T-helper 2 cell (primary cell): ENCODE measurements around the gene TMEM38A.
"Not testable (repeated sequence)": the region's sequence is repeated elsewhere in the genome, so short reads cannot be mapped to it uniquely, and the experiment has no call there.

Source experiments
- DNase-seq, 5 experiments: peaks; one replicate each; pipeline versions ENCODE4 v3.0.0 to v3.0.0-alpha.2; 2012 to 2022

TMEM38A gene

GRCh38 chr19:16678498-16678897, 17.6 kb downstream of the TMEM38A start:
- no peak for DNase-seq

DNA sequence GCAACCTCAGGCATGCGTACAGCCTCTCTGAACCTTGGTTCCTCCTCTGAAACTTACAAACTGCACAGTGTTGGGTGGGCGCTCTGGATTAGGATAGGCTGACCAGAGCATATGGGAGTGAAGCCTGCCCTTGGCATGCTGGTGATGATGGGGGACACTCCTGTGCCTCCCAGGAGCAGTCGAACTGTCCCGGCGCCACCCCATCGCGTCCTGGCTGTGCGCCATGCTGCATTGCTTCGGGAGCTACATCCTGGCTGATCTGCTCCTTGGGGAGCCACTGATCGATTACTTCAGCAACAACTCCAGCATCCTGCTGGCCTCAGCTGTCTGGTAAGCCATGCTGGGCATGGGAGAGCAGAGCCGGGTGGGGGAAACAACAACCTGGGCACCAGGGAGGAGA, 18.9 kb downstream of the TMEM38A start:
- DNase-seq = no peak

GRCh38 chr19:16682539-16682938, 21.6 kb downstream of the TMEM38A start:
- no peak for DNase-seq

DNA sequence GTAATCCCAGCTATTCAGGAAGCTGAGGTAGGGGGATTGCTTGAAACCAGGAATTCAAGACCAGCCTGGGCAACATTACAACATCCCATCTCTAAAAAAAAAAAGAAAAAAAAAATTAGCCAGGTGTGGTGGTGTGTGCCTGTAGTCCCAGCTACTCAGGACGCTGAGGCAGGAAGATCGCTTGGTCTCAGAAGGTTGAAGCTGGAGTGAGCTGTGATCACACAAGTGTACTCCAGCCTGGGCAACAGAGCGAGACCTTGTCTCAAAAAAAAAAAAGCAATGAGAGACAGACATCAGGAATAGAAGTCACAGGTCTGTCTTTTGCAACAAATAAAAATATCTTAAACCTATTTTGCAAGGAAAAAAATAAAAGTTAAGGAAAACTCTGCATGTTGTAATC, 23.3 kb downstream of the TMEM38A start:
- DNase-seq = no peak

DNA sequence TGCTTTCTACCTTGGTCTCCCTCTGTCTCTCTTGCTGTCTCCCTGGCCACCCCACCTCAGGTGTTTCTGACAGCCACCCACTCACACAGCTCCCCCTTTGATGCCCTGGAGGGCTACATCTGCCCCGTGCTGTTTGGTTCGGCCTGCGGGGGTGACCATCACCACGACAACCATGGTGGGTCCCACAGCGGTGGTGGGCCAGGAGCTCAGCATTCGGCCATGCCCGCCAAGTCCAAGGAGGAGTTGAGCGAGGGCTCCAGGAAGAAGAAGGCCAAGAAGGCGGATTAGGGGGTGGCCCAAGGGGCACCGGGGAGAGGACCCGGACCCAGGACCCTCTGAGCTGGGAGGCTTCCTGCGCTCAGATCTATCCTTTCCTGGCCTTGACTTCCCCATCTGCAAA, 27.1 kb downstream of the TMEM38A start:
- DNase-seq = no peak

DNA sequence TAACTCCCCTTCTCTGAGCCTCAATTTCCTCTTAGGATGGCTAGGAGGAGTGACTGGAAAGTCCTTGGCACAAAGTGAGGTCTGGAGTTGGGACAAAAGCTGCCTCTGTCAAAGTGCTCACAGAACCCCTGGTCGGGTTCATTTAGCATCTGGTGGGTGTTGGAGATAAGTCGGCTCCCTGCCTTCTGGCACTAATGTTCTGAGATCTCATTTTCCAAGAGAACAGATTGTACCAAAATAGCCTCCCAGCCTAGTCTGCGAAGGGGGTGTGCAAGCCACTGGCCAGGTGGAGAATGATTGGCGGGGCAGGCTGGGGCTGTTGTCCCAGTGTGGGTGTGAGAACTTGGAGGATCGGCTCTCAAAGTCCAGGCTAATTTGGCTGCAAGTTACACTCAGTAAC, 38.0 kb downstream of the TMEM38A start:
- no peak for DNase-seq

DNA sequence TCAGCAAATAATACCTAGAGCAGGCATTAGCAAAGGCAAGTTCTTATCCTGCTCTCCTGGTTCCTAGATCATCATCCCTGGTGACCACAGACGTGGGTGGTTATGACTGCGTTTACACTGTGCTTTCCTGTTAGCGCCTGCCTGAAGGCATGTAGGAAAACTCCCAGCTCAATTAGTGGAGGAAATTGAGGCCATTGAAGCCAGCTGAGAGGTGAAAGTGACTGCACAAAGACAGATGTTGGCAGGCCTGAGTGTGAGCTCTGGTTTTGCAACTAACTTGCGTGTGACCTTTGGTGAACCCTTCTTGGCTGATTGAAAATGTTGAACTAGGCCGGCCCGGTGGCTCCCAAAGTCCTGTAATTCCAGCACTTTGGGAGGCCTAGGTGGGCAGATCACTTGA, 41.2 kb downstream of the TMEM38A start:
- DNase-seq = no peak

GRCh38 chr19:16703677-16704076, 42.7 kb downstream of the TMEM38A start:
- DNase-seq = no peak

- not testable (repeated sequence) for DNase-seq
Observed at GRCh38 chr19:16710870-16711269, 49.9 kb downstream of the TMEM38A start.

- DNase-seq = not testable (repeated sequence)
Observed at GRCh38 chr19:16712295-16712694, 51.4 kb downstream of the TMEM38A start.

DNA sequence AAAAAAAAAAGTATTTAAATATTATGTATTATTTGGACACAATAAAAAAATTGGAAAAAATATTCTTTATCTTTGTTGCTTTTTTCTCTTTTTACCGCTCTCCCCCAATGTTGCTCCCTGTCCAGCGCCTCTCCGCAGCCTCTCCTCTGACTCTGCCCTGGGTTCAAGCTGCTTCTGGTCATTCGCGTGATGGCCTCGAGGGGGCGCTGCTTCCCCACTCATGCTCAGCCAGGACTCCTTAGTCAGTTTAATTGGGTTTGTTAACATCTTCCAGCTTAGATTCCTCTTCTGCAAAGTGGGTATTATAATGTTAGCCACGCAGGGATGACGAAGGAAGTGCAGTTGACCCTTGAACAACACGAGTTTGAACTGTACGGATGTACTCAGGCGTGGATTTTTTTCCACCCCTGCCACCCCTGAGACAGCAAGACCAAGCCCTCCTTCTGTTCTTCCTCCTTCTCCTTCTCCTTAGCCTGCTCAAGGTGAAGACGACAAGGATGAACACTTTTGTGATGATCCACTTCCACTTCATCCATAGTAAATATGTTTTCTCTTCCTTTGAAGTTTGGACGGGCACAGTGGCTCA, 53.9 kb downstream of the TMEM38A start:
- peak in 3 of 5 experiments; percentile 9 to 45 (median 17) for DNase-seq

DNA sequence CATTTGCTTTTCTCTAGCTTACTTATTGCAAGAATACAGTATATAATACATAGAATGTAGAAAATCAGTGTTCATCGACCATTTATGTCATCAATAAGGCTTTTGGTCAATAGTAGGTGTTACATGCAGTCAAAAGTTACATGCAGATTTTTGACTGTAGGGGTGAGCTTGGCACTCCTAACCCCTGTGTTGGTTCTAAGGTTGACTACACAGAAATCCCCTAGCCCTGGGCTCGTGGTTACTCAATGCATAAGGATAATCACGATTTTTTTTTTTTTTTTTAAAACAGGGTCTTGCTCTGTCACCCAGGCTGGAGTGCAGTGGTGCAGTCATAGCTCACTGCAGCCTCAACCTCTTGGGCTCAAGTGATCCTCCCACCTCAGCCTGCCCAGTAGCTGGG, 54.7 kb downstream of the TMEM38A start:
- no peak for DNase-seq

DNA sequence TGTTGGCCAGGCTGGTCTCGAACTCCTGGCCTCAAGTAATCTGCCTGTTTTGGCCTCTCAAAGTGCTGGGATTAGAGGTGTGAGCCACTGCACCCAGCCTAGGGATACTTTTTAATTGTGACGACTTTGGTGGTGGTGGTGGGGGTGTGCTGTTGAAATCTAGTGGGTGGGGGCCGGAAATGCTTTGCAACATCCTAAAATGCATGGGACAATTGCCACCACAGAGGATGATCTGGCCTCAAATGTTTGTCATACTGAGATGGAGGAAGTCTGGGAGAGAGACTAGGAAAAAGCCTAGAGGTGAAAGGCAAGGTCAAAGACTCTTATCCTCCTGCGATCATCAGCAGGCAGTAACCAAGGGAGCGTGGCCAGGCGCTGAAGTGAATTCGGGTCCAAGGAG, 60.1 kb downstream of the TMEM38A start:
- DNase-seq = no peak

- no peak for DNase-seq
Observed at GRCh38 chr19:16722591-16722990, 61.7 kb downstream of the TMEM38A start.

GRCh38 chr19:16726916-16727315, 66.0 kb downstream of the TMEM38A start:
- DNase-seq = no peak

GRCh38 chr19:16735650-16736266, 74.8 kb downstream of the TMEM38A start:
- not testable (repeated sequence) for DNase-seq

DNA sequence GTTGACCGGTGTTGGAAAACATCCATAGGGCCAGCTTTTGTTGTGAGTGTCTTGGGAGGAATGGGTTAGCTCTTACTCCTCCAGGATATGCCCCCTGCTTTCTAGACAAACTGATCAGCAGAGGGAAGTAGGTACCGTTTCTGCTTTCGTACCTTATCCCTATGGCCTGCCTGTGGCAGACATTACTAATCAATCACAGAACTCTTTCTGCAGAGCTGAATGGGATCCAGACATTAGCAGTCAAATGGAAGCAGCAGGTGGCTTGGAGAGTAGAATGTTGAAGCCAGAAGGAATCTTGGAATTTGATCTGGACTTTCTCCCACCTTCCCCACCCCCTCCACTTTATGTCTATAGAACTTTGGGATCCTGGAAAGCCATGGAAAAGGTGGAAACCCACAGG, 75.8 kb downstream of the TMEM38A start:
- DNase-seq = peak in 1 of 5 experiments; percentile 21

GRCh38 chr19:16737911-16738310, 77.0 kb downstream of the TMEM38A start:
- no peak for DNase-seq

GRCh38 chr19:16739546-16739945, 78.6 kb downstream of the TMEM38A start:
- DNase-seq = no peak
